Astrocyte of the spinal cord (primary cell): ENCODE measurements around the gene RETREG1.

Experiments used
- DNase-seq: peaks from one replicate; pipeline ENCODE4 v3.0.0; 2011; ENCODE audit warnings: low read depth, low spot score
- H3K4me3 ChIP-seq: 2 replicates; pipeline ENCODE4 v1.5.1; 2011; ENCODE audit warnings: low read depth, mild to moderate bottlenecking, low read length, moderate library complexity
- CTCF ChIP-seq: IDR thresholded peaks from 2 replicates; pipeline ENCODE4 v1.5.1; 2012; ENCODE audit warnings: low read depth, mild to moderate bottlenecking, low read length, inconsistent platforms
- in situ Hi-C: cut with HindIII; loops from 2 replicates; pipeline ENCODE4 v1.10.0; 2017; ENCODE audit warnings: low sequenced_read_pairs

RETREG1 gene

GRCh38 chr5:16561660-16562059 lies 55.1 kb downstream of the RETREG1 start:
- H3K4me3 ChIP-seq = no peak overlapping the region
- in situ Hi-C loops = no loop called here
- no peak for DNase-seq
- TF ChIP-seq CTCF = no peak

- DNase-seq = no peak
- in situ Hi-C loops = no loop called here
These were observed 57.1 kb downstream of the RETREG1 start for GRCh38 chr5:16559702-16560101.

GRCh38 chr5:16558984-16559629 lies 57.7 kb downstream of the RETREG1 start:
- H3K4me3 ChIP-seq = no peak overlapping the region
- no peak for DNase-seq
- in situ Hi-C loops = no loop called here
- TF ChIP-seq CTCF = peak; percentile 4

More at GRCh38 chr5:16559702-16560101, 57.1 kb downstream of the RETREG1 start:
- TF ChIP-seq CTCF = no peak
- no peak overlapping the region for H3K4me3 ChIP-seq

- no peak for TF ChIP-seq CTCF
- DNase-seq = no peak
- no peak overlapping the region for H3K4me3 ChIP-seq
- in situ Hi-C loops = no loop called here
These were observed 59.3 kb downstream of the RETREG1 start for GRCh38 chr5:16557477-16557876.

GRCh38 chr5:16554110-16554509 lies 62.7 kb downstream of the RETREG1 start:
- DNase-seq = no peak
- H3K4me3 ChIP-seq = no peak overlapping the region
- in situ Hi-C loops = no loop called here
- no peak for TF ChIP-seq CTCF

- DNase-seq = peak; percentile 72
- TF ChIP-seq CTCF = peak; percentile 97
- no peak overlapping the region for H3K4me3 ChIP-seq
- in situ Hi-C loops = no loop called here
These were observed 64.0 kb downstream of the RETREG1 start for GRCh38 chr5:16552666-16553343.
